SU-DHL-6 (cell line): ENCODE results near the gene NXPE1.

Experiments
- H2AFZ ChIP-seq: fragments of 200-600 bp; sonication (generic); 2 replicates; pipeline ENCODE4 v1.6.1; 2014; ENCODE audit warnings: low read depth, mild to moderate bottlenecking, moderate library complexity, mixed read lengths, antibody characterized with exemption, low read length; ENCODE audit not compliant: severe bottlenecking
- H3F3A ChIP-seq: fragments of 200-600 bp; shearing (Covaris generic); 2 replicates; pipeline ENCODE4 v1.6.0; 2016; ENCODE audit warnings: antibody characterized with exemption, mild to moderate bottlenecking; ENCODE audit not compliant: insufficient read depth
- H3K27ac ChIP-seq: fragments of 200-600 bp; sonication (generic); 2 replicates; pipeline ENCODE4 v1.5.1; 2016; ENCODE audit warnings: low read depth, mild to moderate bottlenecking, low read length, moderate library complexity, mixed read lengths
- H3K27me3 ChIP-seq: fragments of 200-600 bp; sonication (generic), shearing (Covaris generic); 2 replicates; pipeline ENCODE4 v1.6.0; 2014; ENCODE audit warnings: mild to moderate bottlenecking, low read length
- H3K36me3 ChIP-seq: fragments of 200-600 bp; sonication (generic); 2 replicates; pipeline ENCODE4 v1.6.1; 2014; ENCODE audit warnings: mild to moderate bottlenecking, low read length, mixed read lengths
- H3K4me2 ChIP-seq: fragments of 300-600, 200-600 bp; shearing (Covaris generic), sonication (generic); 2 replicates; pipeline ENCODE4 v1.6.0; 2014; ENCODE audit warnings: low read length, low read depth, mild to moderate bottlenecking; ENCODE audit not compliant: poor library complexity, severe bottlenecking
- H3K4me3 ChIP-seq: fragments of 200-600 bp; sonication (generic); 2 replicates; pipeline ENCODE4 v1.5.1; 2014; ENCODE audit warnings: antibody characterized with exemption, low read length, mild to moderate bottlenecking, mixed read lengths; ENCODE audit not compliant: insufficient read depth, poor library complexity, severe bottlenecking
- H3K79me2 ChIP-seq: fragments of 200-600 bp; sonication (generic); 2 replicates; pipeline ENCODE4 v1.6.1; 2014; ENCODE audit warnings: mild to moderate bottlenecking, low read length, moderate library complexity; ENCODE audit not compliant: insufficient read depth
- H3K9ac ChIP-seq: fragments of 200-600 bp; sonication (generic); 2 replicates; pipeline ENCODE4 v1.7.0; 2014; ENCODE audit warnings: mild to moderate bottlenecking, low read length
- H3K9me2 ChIP-seq: fragments of 200-600 bp; sonication (generic); replicated peaks from 2 replicates; pipeline ENCODE4 v1.6.1; 2014; ENCODE audit warnings: low read length; ENCODE audit not compliant: insufficient read depth
- H3K9me3 ChIP-seq: fragments of 200-600 bp; sonication (generic); 2 replicates; pipeline ENCODE4 v1.6.1; 2014; ENCODE audit warnings: low read length, mixed read lengths; ENCODE audit not compliant: insufficient read depth
- H4K20me1 ChIP-seq: fragments of 200-600 bp; sonication (generic); 2 replicates; pipeline ENCODE4 v1.6.1; 2014; ENCODE audit warnings: low read depth, mild to moderate bottlenecking, antibody characterized with exemption, low read length, moderate library complexity, mixed read lengths
- EZH2phosphoT487 ChIP-seq: fragments of 200-600 bp; sonication (generic), shearing (Covaris generic); conservative IDR thresholded peaks from 2 replicates; pipeline ENCODE4 v1.6.1; 2018; ENCODE audit warnings: mild to moderate bottlenecking, antibody characterized with exemption, low read length, moderate library complexity, mixed read lengths
- TF ChIP-seq, protein P1 (sequence below): fragments of 200-600 bp; sonication (generic); IDR thresholded peaks from one replicate; pipeline ENCODE4 v1.5.1; 2017; ENCODE audit warnings: antibody characterized with exemption, mild to moderate bottlenecking, low read length, moderate library complexity; ENCODE audit not compliant: insufficient read depth, poor library complexity, severe bottlenecking

NXPE1 gene

DNA sequence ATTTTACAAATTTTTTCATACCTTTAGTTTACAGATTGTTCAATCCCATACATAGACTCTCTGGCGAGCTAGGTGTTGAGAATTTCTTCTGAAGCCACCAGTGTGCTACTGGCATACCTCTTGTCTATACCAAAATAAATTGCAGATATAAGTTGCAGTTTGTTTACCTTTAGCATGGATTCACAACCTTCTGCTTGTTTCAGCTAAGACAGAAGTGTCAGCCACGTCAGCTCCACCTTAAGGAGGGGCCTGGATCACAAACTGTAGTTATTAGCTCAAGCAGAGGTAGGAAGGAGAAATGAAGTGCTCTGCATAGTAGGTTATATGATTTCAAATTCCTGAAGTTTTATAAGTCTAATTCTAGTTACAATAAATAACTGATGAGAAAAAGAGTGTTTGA lies 35.9 kb upstream of the NXPE1 start, which contains the start of gene NXPE4:
TSS of gene NXPE4 (minus strand) at position 216 of the 400 bp plus-strand sequence. CDS start 1,027 bp downstream, outside the sequence.
- no peaks in the 10 kb centered on the region for H3K27me3 ChIP-seq
- no peaks in the 10 kb centered on the region for H3K36me3 ChIP-seq
- no peak within 1 kb of the TSS for H3K4me3 ChIP-seq
- no peaks in the 10 kb centered on the region for H3K9me3 ChIP-seq
- no peak within 1 kb of the TSS for H3K27ac ChIP-seq
- no peaks in the 10 kb centered on the region for H3F3A ChIP-seq
- TF ChIP-seq, protein P1, sequence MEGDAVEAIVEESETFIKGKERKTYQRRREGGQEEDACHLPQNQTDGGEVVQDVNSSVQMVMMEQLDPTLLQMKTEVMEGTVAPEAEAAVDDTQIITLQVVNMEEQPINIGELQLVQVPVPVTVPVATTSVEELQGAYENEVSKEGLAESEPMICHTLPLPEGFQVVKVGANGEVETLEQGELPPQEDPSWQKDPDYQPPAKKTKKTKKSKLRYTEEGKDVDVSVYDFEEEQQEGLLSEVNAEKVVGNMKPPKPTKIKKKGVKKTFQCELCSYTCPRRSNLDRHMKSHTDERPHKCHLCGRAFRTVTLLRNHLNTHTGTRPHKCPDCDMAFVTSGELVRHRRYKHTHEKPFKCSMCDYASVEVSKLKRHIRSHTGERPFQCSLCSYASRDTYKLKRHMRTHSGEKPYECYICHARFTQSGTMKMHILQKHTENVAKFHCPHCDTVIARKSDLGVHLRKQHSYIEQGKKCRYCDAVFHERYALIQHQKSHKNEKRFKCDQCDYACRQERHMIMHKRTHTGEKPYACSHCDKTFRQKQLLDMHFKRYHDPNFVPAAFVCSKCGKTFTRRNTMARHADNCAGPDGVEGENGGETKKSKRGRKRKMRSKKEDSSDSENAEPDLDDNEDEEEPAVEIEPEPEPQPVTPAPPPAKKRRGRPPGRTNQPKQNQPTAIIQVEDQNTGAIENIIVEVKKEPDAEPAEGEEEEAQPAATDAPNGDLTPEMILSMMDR: no peak
- TF ChIP-seq EZH2phosphoT487: no peak
- H3K79me2 ChIP-seq: no peaks in the 10 kb centered on the region
- no peaks in the 10 kb centered on the region for H4K20me1 ChIP-seq
- no peak within 1 kb of the TSS for H3K9ac ChIP-seq
- H2AFZ ChIP-seq: no peak within 1 kb of the TSS
- no peak within 1 kb of the TSS for H3K4me2 ChIP-seq
- no peaks in the 10 kb centered on the region for H3K9me2 ChIP-seq

- Histone ChIP-seq H4K20me1 (no peaks in the 10 kb centered on the region), H3K27me3 (no peaks in the 10 kb centered on the region), H3K36me3 (no peaks in the 10 kb centered on the region), H3K9ac (no peak overlapping the region), H3K27ac (no peak overlapping the region), H3K4me2 (no peak overlapping the region), H3K79me2 (no peaks in the 10 kb centered on the region), H3F3A (no peaks in the 10 kb centered on the region), H3K9me3 (no peaks in the 10 kb centered on the region), H2AFZ (no peak overlapping the region), H3K4me3 (no peak overlapping the region), H3K9me2 (no peaks in the 10 kb centered on the region)
- no peak for TF ChIP-seq EZH2phosphoT487
- TF ChIP-seq, protein P1: no peak
Observed at GRCh38 chr11:114594703-114595102, 35.0 kb upstream of the NXPE1 start.

- Histone ChIP-seq H2AFZ (no peak overlapping the region), H4K20me1 (no peaks in the 10 kb centered on the region), H3K79me2 (no peaks in the 10 kb centered on the region), H3K36me3 (no peaks in the 10 kb centered on the region), H3K27ac (no peak overlapping the region), H3K4me3 (no peak overlapping the region), H3K27me3 (no peaks in the 10 kb centered on the region), H3K4me2 (no peak overlapping the region), H3K9ac (no peak overlapping the region), H3K9me3 (peaks cover 33% of the 10 kb centered on the region; the same call in 1 of the 2 replicates), H3K9me2 (no peaks in the 10 kb centered on the region), H3F3A (peaks cover 10% of the 10 kb centered on the region)
- TF ChIP-seq, protein P1: no peak
- TF ChIP-seq EZH2phosphoT487: no peak
Observed at GRCh38 chr11:114587398-114587953, 27.8 kb upstream of the NXPE1 start.
